Mammary epithelial cell (primary cell): ENCODE data around the gene BRPF3.

Experiments used
- CTCF ChIP-seq, 2 donors: IDR thresholded peaks in 1 of 2; conservative IDR thresholded peaks in 1 of 2; 2 replicates each; pipeline ENCODE4 v1.5.1; 2011 to 2012; ENCODE audit warnings: inconsistent platforms in 2 of 2, low read length in 2 of 2, mild to moderate bottlenecking in 2 of 2, control low read depth in 1 of 2, low read depth in 1 of 2; ENCODE audit not compliant: insufficient read depth in 1 of 2; ENCODE audit errors: extremely low read depth in 1 of 2
- EZH2 ChIP-seq: IDR thresholded peaks from 2 replicates; pipeline ENCODE4 v1.6.1; 2012; ENCODE audit warnings: low read length, inconsistent platforms, borderline replicate concordance

GRCh38 chr6:36247693-36248092, 51.1 kb downstream of the BRPF3 start:
- no peak for TF ChIP-seq CTCF (conservative IDR thresholded peaks at IDR 0.05 in 1 of 2, IDR thresholded peaks at IDR 0.05 in 1 of 2; ENCODE audit: extremely low read depth in 1 of 2, insufficient read depth in 1 of 2, low read depth in 1 of 2, low read length in 2 of 2)
- TF ChIP-seq EZH2: no peak
